Inflammatory macrophage treated with lipopolysaccharide for 1 hour (primary cell): Measurements from ENCODE around the gene ESAM.

Experiments used
- DNase-seq, 2 donors: peaks; one replicate each; pipeline ENCODE4 v3.0.0-alpha.2; 2020 to 2022

Gene ESAM

GRCh38 chr11:124762105-124762623 lies at the start of gene ESAM:
Gene ESAM (minus strand): TSS chr11:124762290. CDS start chr11:124762154, 136 bp downstream.
- DNase-seq, result peak in 1 of 2 donors; percentile 36

DNA sequence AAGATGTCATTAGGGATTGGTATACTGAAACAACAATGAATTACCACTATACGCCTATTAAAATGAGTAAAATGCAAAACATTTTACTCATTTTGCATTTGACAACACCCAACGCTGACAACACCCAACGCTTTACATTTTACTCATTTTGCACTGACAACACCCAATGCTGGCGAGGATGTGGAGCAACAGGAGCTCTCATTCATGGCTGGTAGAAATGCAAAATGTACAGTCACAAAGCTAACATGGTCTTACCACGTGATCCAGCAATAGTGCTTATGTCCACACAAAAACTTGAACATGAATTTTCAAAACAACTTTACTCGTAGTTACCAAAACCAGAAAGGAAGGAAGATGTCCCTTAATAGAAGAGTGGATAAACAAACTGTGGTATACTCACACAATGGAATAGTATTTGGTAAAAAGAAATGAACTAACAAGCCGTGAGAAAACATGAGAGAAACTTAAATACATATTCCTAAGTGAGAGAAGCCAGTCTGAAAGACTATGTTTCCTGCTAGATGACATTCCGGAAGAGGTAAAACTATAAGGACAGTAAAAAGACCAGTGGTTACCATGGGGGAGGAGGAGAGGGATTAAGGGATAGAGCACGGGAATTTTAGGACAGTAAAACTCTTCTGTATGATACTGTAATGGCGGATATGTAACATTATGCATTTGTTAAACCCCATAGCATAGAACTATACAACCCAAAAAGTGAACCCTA lies 49.5 kb upstream of the ESAM start:
- no peak for DNase-seq

DNA sequence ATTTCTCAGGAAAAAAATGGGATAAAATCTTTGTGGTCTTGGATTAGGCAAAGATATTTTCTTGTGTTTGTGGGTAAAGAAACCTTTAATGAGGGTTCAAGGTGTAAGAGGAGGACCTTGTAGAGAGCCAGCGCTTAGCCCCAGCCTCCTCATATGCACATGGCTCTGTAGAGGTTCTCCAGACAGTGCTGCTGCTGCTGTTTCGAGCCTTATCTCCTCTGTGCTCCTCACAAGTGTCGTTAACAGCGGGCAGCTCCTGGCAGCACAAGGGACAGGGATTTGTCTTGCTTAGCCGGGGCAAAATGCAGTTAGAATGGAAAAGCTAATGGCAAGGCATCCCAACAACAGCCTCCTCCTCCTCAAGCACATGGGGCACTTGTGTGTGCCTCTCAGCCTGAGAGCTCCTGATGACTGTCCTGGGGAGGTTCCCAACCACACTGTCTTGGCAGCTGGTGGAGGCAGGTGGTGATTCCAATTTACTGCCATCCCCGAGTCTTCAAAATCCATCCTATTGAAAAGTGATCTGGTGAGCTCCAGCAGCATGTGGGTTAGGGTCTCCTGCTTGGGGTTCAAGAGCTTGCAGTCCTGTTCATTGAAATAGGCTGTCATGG lies 45.7 kb upstream of the ESAM start:
- DNase-seq, result no peak

DNA sequence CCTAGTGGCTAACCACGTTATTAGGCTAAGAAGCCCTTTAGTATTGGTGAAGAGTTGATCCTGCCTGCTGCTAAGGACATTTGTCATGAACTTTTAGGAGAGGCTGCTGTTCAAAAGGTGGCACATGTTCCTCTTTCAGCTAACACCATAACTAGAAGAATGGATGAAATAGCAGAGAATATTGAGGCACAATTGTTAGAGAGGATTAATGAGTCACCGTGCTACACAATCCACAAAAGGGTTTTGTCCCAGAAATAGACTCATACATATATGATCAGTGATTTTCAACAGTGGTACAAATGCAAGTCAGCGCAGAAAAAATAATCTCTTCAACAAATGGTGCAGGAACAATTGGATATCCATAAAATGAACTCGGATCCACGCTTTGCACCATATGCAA lies 45.1 kb upstream of the ESAM start:
- no peak for DNase-seq

DNA sequence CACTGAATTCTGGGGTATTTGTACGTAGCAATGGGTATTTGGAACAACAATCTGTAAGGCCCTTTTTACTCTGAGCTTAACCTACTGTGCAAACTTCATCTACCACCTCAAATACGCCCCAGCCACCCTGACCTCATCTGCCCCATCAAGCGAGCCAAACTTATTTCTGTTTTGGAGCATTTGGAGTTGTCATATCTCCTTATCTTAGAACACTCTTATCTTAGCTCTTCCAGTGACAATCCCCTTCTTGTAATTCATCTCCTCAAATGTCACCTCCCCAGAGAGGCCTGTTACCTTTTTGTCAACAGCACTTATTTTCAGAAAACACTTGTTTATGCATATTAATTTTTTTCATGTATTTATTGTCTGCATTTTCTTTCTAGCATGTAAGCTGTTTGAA lies 42.8 kb upstream of the ESAM start:
- DNase-seq, result no peak

DNA sequence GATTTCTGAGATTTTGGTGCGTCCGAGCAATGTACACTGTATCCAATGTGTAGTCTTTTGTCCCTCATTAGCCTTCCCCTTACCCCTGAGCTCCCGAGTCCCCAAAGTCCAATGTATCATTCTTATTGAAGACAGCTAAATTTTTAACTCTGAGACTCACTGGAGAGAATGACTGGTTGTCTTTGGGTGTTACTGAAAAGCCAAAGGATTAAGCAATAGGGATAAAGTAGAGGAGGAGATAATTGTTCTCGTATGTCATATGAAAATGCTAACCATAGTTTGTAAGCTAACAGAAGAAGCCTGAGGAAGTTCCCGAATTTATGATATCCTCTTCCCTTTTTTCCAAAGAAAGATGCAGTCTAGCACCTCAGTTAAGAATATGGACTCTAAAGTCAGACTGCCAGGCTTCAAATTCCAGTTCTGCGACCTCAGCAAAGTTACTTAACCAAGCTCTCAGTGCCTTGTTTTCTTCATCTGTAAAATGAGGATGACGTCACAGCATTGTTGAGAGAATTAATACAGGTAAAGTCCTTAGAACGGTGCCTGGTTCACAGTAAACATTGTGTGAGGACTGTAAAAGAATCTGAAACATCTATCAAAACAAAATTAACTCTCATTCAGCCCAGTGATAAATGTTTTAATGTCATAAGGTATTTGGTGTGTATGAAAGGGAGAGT lies 39.7 kb upstream of the ESAM start:
- no peak for DNase-seq

GRCh38 chr11:124801014-124801413 lies 38.9 kb upstream of the ESAM start:
- DNase-seq, result peak; percentile 44 to 53

DNA sequence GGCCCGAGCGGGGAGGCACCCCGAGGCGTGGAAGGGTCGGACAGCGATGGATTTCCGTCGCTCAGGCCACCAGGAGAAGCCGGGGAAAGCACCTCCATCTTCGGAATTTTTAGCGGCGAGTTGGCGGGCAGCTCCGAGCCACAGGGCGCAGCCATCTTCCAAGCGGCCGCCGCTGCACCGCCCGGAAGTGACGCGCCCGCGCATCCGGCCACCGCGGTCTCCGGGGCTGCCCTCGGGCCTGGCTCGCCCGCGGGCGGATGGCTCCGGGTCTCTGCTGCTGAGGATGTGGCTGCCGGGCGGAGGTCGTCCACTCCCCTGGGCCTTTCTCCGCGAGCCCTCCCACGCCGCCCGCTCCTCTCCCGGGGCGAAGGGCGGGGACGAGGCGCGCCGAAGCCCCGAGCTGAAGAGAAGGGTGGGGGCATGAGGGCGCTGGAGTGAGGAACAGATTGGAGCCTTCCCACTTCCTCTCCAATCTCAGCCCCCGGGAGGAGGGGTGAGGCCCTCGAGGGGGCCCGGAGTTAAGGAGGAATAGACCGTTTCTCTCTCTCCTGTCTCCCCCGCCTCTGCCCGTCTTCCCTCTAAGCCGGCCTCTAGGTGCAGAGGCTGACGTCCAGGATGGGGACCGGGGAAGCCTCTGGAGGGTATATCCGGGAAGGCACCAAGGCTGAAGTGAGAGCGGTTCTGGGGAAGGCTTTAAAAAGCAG lies 38.3 kb upstream of the ESAM start, which contains the start of gene MSANTD2:
Gene MSANTD2, minus strand, starts transcription at position 181 of the 704 bp plus-strand sequence. Its CDS starts 26 bp downstream, at position 155.
- peak; percentile 62 to 80 for DNase-seq

- peak; percentile 13 to 40 for DNase-seq
Observed at GRCh38 chr11:124799348-124800225, 37.5 kb upstream of the ESAM start.

GRCh38 chr11:124798991-124799347 lies 36.9 kb upstream of the ESAM start:
- peak in 1 of 2 donors; percentile 8 for DNase-seq

DNA sequence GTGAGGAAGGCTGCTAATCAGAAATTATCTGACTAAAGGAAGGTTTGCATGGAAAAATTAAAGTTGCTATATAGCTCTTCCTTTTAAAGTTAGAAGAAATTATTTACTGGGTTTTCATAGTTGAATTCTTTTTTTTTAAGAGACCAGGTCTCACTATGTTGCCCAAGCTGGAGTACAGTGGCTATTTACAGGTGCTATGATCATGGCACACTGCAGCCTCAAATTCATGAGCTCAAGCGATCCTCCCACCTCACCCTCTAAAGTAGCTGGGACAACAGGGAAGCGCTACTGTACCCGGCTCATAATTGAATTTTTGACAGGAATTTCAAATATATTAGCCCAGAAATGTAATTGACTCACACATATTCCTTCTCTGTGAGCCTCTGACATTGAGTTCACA lies 34.2 kb upstream of the ESAM start:
- DNase-seq, result no peak

GRCh38 chr11:124793466-124794278 lies 31.6 kb upstream of the ESAM start:
- peak; percentile 53 to 83 for DNase-seq

- peak; percentile 49 to 60 for DNase-seq
Observed at GRCh38 chr11:124791626-124792341, 29.7 kb upstream of the ESAM start.

- DNase-seq, result no peak
Observed at GRCh38 chr11:124788521-124788920, 26.4 kb upstream of the ESAM start.

DNA sequence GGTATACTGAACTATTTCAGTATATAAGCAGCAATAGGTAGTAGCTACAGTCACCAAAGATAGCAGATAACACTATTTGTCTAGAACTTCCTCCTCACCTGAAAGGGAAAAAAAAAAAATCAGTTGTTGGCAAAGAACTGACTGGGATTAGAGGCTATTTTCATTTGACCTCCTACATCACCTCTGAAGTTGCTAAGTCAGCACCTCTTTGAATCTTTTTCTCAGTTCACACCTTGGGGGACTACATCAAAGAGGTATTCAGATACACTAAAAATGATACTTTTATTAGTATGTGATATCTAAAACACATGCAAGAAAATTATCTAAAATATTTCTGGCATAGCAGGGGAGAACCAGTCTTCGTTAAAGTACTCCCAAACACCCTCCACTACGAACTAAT lies 22.0 kb upstream of the ESAM start:
- DNase-seq, result no peak

DNA sequence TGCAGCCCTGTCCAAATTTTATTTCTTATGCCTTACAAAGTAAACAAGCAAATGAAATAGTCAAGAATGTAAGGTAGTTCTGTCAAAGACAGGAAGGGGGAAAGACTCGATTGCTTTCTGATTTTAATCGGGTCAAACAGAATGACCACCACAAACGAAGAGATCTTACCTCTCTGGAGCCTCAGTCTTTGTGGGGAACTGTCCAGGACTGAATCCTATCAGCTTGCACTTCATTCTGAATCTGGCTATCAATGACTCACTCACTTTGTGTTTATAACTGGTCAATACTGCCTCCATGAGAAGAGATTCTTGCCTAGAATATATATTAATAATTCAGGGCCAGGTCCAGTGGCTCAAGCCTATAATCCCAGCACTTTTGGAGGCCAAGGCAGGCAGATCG lies 20.9 kb upstream of the ESAM start:
- no peak for DNase-seq

DNA sequence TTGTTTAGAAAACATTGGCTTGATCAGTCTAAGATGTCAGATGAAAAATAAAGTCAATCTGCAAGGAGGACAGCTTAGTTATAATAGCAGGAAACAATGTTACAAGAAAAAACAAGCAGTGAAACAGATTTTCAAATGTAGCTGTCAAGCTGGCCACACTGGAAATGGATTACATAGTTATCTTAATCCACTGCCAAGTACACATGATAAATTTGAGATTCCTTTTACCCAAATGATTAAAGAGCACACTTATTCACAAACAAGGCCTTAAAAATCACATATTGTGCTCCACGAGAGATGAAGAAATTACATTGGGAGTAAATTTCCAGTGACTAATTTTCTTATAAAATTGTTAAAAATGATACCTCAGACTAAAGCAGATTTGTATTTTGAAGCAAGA lies 17.5 kb upstream of the ESAM start:
- no peak for DNase-seq

GRCh38 chr11:124778281-124778680 lies 16.2 kb upstream of the ESAM start:
- no peak for DNase-seq

DNA sequence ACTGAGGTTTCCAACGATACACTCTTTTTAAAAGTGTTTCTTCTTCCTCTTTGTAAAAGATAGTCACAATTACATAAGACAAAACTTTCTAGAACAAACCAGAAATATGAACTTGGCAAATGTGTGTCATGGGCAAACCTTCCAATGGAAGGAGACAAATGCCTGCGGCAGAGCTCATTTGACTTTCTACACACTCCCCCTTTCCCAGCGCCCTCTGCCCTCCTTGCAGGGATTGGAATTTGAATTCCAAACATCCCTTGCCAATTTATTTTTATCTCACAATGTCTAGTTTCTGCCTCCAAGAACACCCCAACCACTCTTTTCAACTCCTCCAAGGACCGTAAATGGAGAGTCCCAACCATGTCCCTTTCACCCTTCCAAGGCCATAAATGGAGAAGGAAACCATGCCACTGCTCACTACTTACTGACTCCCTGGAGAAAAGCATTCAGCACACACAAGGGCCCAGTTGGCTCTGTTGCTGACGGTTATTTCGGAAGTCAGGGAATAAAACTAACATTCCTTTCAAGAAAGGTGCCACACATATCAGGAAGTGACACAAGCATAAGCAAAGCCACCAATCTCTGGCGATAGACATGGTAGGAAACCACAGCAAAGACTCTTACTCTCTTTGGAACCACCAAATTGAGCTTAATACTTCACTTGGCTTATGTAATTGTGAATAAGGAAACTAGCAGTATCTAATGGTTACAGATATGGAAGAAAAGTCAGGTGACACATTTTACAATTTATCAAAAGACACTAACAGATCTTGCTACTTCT lies 15.0 kb upstream of the ESAM start:
- no peak for DNase-seq

- peak; percentile 21 to 82 for DNase-seq
Observed at GRCh38 chr11:124770959-124771358, 8.9 kb upstream of the ESAM start.
